ENCODE measurements around the gene SLC41A2.
A peak's percentile ranks its signal among the peaks of the same experiment; 100 is the strongest.

The SLC41A2 gene

GRCh38 chr12:104929368-104929767, 28.7 kb downstream of the SLC41A2 start:
- DNase-seq (ENCODE audit: low spot score): no peak

- peak; percentile 12 for DNase-seq (ENCODE audit: low spot score)
These were observed 29.9 kb downstream of the SLC41A2 start for GRCh38 chr12:104928036-104928745.

- DNase-seq (ENCODE audit: low spot score): no peak
These were observed 32.6 kb downstream of the SLC41A2 start for GRCh38 chr12:104925501-104925900.

DNA sequence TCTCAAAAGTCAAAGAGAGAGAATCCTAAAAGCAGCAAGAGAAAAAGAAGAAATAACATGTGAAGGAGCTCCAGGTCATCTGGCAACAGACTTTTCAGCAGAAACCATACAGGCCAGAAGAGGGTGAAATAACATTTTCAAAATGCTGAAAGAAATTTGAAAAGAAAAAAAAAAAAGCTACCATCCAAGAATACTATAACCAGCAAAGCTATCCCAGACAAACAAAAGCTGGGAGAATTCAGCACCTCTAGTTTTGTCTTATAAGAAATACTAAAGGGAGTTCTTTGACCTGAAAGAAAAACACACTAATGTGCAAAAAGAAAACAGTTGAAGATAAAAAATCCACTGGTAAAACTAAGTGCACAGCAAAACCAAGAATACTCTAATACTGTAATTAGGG, 36.8 kb downstream of the SLC41A2 start:
- no peak for DNase-seq (ENCODE audit: low spot score)

DNA sequence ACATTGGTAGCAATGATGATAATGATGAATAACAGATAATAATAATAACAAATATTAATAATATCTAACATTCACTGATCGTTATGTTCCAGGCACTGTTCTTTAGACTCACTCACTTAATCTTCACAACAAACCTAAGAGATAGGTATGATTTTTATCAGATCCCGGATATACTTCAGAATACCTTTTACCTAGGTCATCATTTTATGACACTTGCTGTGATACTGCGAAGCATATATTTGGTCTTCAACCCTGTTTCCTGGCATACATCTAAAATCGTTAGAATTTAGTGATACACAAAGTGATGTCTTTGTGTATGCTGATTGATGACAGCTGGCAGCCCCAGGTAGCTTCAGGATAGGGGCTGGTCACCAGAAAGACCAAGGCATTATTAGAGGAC, 46.1 kb downstream of the SLC41A2 start:
- no peak for DNase-seq (ENCODE audit: low spot score)

GRCh38 chr12:104910196-104910840, 47.8 kb downstream of the SLC41A2 start:
- DNase-seq (ENCODE audit: low spot score): peak; percentile 27

- DNase-seq (ENCODE audit: low spot score): no peak
These were observed 48.3 kb downstream of the SLC41A2 start for GRCh38 chr12:104909761-104910160.
